Measurements from ENCODE around the gene RALGAPA1. TPM values are rescaled to one million over a fixed set of nuclear protein-coding genes. Genes with fewer than 3 reads are reported as not detected.
A peak's percentile ranks its signal among the peaks of the same experiment; 100 is the strongest.

Gene RALGAPA1
- total and polyA plus RNA-seq, 2 of the 13 experiments (the other 11 are each of a cell fraction or from before 2014, with no cell fraction given): 65.0 to 89.2 TPM

- TF ChIP-seq TSC22D2 (CRISPR knock-in tag; IDR thresholded peaks at IDR 0.05; ENCODE audit: borderline replicate concordance) (peak; percentile 100), MXD4 (CRISPR knock-in tag; IDR thresholded peaks at IDR 0.05) (peak; percentile 100), RNF2 (conservative IDR thresholded peaks at IDR 0.05; ENCODE audit: low read depth) (peak; percentile 84; the same call in 1 of the 2 replicates), ZNF556 (CRISPR knock-in tag; IDR thresholded peaks at IDR 0.05; ENCODE audit: borderline replicate concordance) (peak; percentile 100), ZNF772 (CRISPR knock-in tag; IDR thresholded peaks at IDR 0.05) (peak; percentile 100), IRF2 (CRISPR knock-in tag; IDR thresholded peaks at IDR 0.05) (peak; percentile 100), GMEB1 (CRISPR knock-in tag; IDR thresholded peaks at IDR 0.05; ENCODE audit: borderline replicate concordance) (peak; percentile 89), ZBTB34 (CRISPR knock-in tag; IDR thresholded peaks at IDR 0.05) (peak; percentile 99), HDAC6 (IDR thresholded peaks at IDR 0.05; ENCODE audit: low read depth, low read length) (no peak), AGO1 (IDR thresholded peaks at IDR 0.05; ENCODE audit: low read depth, low read length, poor library complexity, severe bottlenecking) (peak; percentile 90), PHF8 (CRISPR knock-in tag; IDR thresholded peaks at IDR 0.05) (peak; percentile 95), ATAD3A (CRISPR knock-in tag; IDR thresholded peaks at IDR 0.05) (peak; percentile 100), YEATS2 (CRISPR knock-in tag; IDR thresholded peaks at IDR 0.05; ENCODE audit: borderline replicate concordance) (peak; percentile 100), ZNF335 (CRISPR knock-in tag; IDR thresholded peaks at IDR 0.05) (peak; percentile 99), GATAD1 (CRISPR knock-in tag; IDR thresholded peaks at IDR 0.05) (peak; percentile 96), PHB2 (IDR thresholded peaks at IDR 0.05; ENCODE audit: partially characterized antibody) (no peak), YEATS4 (CRISPR knock-in tag; IDR thresholded peaks at IDR 0.05; ENCODE audit: borderline replicate concordance) (peak; percentile 100), MTERF4 (CRISPR knock-in tag; IDR thresholded peaks at IDR 0.05) (peak; percentile 100), ISX (CRISPR knock-in tag; conservative IDR thresholded peaks at IDR 0.05) (peak; percentile 100), RCOR2 (CRISPR knock-in tag; IDR thresholded peaks at IDR 0.05) (peak; percentile 100), ZMYM3 (CRISPR knock-in tag; IDR thresholded peaks at IDR 0.05) (peak; percentile 97), SRSF9 (IDR thresholded peaks at IDR 0.05; ENCODE audit: borderline replicate concordance, insufficient read depth, low read depth, low read length, poor library complexity, severe bottlenecking) (no peak), LRRFIP1 (CRISPR knock-in tag; conservative IDR thresholded peaks at IDR 0.05) (peak; percentile 100), ZNF292 (CRISPR knock-in tag; IDR thresholded peaks at IDR 0.05; ENCODE audit: borderline replicate concordance, low read depth) (peak; percentile 100), NFKB2 (CRISPR knock-in tag; IDR thresholded peaks at IDR 0.05; ENCODE audit: borderline replicate concordance) (peak; percentile 100)
These were observed 274.1 kb downstream of the RALGAPA1 start (continued) for GRCh38 chr14:35534873-35535482.
